ENCODE measurements around the gene ZBTB42.

ZBTB42 gene

DNA sequence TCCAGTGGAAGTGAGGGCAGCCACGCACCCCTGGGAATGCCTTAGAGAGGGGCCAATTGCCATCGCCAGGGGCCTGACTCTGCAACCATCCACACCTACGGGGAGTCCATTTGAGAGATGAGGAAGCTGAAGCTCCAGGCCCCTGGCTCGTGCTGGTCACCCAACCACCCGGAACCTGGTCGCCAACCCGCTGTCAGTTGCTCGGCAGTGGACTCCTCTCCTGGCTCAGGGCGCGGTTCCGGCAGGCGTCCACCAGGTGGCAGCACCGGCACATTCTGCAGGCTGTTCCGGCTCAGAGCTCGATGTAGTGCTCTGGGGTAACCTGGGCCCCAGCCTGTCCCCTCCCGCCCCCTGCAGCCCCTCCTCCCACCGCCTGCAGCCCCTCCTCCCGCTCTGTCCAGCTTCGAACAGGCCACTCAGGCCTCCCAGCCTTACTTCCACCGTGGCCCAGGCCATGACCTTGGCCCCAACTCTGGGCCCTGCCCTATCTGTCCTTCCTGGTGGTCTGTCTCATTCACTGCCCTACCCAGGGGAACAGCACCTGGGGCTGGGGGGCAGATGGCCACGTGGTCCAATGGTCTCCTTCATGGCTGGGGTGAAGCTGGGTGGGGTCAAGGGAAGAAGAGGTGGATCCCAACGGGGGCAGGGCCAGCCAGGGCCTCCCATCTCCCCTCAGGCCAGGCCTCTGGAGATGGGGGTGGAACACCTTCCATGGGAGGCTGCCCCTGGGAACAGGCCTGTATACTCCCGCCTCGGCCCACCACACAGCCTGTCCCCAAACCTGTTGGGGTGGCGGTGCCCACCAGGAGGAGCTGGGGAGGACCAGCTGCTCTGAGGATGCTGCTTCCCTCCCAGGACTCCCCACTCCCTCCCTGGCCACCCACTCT, 32.2 kb upstream of the ZBTB42 start (continued):
- TF ChIP-seq ZNF391 (tag by site-specific recombination; IDR thresholded peaks at IDR 0.05; ENCODE audit: borderline replicate concordance, low read depth) (no peak), ZNF416 (tag by site-specific recombination; IDR thresholded peaks at IDR 0.05) (no peak), ZNF558 (tag by site-specific recombination; IDR thresholded peaks at IDR 0.05) (no peak), KLF1 (tag by site-specific recombination; IDR thresholded peaks at IDR 0.05) (peak; percentile 72), WT1 (tag by site-specific recombination; IDR thresholded peaks at IDR 0.05) (peak; percentile 46; the same call in 1 of the 2 replicates), ZFHX2 (tag by site-specific recombination; conservative IDR thresholded peaks at IDR 0.05) (peak; percentile 69), GLIS2 (tag by site-specific recombination; IDR thresholded peaks at IDR 0.05) (peak; percentile 63), ZNF544 (tag by site-specific recombination; IDR thresholded peaks at IDR 0.05) (no peak), ZNF335 (tag by site-specific recombination; conservative IDR thresholded peaks at IDR 0.05) (no peak), BCL11A (tag by site-specific recombination; IDR thresholded peaks at IDR 0.05; ENCODE audit: low read depth) (no peak), ZNF660 (tag by site-specific recombination; IDR thresholded peaks at IDR 0.05) (0 out of 2 replicates have a peak, but pooled peaks have one; percentile 31), ZSCAN30 (tag by site-specific recombination; IDR thresholded peaks at IDR 0.05) (0 out of 2 replicates have a peak, but pooled peaks have one; percentile 40), ZNF621 (tag by site-specific recombination; IDR thresholded peaks at IDR 0.05) (no peak), KLF10 (tag by site-specific recombination; IDR thresholded peaks at IDR 0.05) (no peak), GLIS1 (tag by site-specific recombination; IDR thresholded peaks at IDR 0.05) (peak; percentile 76), ZNF184 (tag by site-specific recombination; IDR thresholded peaks at IDR 0.05) (no peak), ZNF76 (tag by site-specific recombination; IDR thresholded peaks at IDR 0.05; ENCODE audit: borderline replicate concordance, low read depth) (no peak), ZIC2 (tag by site-specific recombination; IDR thresholded peaks at IDR 0.05) (peak; percentile 83)
- TF ChIP-seq, protein P1, sequence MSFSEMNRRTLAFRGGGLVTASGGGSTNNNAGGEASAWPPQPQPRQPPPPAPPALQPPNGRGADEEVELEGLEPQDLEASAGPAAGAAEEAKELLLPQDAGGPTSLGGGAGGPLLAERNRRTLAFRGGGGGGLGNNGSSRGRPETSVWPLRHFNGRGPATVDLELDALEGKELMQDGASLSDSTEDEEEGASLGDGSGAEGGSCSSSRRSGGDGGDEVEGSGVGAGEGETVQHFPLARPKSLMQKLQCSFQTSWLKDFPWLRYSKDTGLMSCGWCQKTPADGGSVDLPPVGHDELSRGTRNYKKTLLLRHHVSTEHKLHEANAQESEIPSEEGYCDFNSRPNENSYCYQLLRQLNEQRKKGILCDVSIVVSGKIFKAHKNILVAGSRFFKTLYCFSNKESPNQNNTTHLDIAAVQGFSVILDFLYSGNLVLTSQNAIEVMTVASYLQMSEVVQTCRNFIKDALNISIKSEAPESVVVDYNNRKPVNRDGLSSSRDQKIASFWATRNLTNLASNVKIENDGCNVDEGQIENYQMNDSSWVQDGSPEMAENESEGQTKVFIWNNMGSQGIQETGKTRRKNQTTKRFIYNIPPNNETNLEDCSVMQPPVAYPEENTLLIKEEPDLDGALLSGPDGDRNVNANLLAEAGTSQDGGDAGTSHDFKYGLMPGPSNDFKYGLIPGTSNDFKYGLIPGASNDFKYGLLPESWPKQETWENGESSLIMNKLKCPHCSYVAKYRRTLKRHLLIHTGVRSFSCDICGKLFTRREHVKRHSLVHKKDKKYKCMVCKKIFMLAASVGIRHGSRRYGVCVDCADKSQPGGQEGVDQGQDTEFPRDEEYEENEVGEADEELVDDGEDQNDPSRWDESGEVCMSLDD (tag by site-specific recombination; IDR thresholded peaks at IDR 0.05), result no peak; the same call in 1 of the 2 replicates
- TF ChIP-seq, protein P2, sequence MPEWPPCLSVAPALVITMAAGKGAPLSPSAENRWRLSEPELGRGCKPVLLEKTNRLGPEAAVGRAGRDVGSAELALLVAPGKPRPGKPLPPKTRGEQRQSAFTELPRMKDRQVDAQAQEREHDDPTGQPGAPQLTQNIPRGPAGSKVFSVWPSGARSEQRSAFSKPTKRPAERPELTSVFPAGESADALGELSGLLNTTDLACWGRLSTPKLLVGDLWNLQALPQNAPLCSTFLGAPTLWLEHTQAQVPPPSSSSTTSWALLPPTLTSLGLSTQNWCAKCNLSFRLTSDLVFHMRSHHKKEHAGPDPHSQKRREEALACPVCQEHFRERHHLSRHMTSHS (tag by site-specific recombination; IDR thresholded peaks at IDR 0.05), result no peak
- TF ChIP-seq, protein P3, sequence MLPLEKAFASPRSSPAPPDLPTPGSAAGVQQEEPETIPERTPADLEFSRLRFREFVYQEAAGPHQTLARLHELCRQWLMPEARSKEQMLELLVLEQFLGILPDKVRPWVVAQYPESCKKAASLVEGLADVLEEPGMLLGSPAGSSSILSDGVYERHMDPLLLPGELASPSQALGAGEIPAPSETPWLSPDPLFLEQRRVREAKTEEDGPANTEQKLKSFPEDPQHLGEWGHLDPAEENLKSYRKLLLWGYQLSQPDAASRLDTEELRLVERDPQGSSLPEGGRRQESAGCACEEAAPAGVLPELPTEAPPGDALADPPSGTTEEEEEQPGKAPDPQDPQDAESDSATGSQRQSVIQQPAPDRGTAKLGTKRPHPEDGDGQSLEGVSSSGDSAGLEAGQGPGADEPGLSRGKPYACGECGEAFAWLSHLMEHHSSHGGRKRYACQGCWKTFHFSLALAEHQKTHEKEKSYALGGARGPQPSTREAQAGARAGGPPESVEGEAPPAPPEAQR (tag by site-specific recombination; IDR thresholded peaks at IDR 0.05), result no peak
- TF ChIP-seq, protein P4, sequence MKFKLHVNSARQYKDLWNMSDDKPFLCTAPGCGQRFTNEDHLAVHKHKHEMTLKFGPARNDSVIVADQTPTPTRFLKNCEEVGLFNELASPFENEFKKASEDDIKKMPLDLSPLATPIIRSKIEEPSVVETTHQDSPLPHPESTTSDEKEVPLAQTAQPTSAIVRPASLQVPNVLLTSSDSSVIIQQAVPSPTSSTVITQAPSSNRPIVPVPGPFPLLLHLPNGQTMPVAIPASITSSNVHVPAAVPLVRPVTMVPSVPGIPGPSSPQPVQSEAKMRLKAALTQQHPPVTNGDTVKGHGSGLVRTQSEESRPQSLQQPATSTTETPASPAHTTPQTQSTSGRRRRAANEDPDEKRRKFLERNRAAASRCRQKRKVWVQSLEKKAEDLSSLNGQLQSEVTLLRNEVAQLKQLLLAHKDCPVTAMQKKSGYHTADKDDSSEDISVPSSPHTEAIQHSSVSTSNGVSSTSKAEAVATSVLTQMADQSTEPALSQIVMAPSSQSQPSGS (tag by site-specific recombination; IDR thresholded peaks at IDR 0.05; ENCODE audit: low read depth), result no peak
- TF ChIP-seq, protein P5, sequence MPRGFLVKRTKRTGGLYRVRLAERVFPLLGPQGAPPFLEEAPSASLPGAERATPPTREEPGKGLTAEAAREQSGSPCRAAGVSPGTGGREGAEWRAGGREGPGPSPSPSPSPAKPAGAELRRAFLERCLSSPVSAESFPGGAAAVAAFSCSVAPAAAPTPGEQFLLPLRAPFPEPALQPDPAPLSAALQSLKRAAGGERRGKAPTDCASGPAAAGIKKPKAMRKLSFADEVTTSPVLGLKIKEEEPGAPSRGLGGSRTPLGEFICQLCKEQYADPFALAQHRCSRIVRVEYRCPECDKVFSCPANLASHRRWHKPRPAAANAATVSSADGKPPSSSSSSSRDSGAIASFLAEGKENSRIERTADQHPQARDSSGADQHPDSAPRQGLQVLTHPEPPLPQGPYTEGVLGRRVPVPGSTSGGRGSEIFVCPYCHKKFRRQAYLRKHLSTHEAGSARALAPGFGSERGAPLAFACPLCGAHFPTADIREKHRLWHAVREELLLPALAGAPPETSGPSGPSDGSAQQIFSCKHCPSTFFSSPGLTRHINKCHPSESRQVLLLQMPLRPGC (tag by site-specific recombination; IDR thresholded peaks at IDR 0.05), result 0 out of 2 replicates have a peak, but pooled peaks have one; percentile 26
- TF ChIP-seq, protein P6, sequence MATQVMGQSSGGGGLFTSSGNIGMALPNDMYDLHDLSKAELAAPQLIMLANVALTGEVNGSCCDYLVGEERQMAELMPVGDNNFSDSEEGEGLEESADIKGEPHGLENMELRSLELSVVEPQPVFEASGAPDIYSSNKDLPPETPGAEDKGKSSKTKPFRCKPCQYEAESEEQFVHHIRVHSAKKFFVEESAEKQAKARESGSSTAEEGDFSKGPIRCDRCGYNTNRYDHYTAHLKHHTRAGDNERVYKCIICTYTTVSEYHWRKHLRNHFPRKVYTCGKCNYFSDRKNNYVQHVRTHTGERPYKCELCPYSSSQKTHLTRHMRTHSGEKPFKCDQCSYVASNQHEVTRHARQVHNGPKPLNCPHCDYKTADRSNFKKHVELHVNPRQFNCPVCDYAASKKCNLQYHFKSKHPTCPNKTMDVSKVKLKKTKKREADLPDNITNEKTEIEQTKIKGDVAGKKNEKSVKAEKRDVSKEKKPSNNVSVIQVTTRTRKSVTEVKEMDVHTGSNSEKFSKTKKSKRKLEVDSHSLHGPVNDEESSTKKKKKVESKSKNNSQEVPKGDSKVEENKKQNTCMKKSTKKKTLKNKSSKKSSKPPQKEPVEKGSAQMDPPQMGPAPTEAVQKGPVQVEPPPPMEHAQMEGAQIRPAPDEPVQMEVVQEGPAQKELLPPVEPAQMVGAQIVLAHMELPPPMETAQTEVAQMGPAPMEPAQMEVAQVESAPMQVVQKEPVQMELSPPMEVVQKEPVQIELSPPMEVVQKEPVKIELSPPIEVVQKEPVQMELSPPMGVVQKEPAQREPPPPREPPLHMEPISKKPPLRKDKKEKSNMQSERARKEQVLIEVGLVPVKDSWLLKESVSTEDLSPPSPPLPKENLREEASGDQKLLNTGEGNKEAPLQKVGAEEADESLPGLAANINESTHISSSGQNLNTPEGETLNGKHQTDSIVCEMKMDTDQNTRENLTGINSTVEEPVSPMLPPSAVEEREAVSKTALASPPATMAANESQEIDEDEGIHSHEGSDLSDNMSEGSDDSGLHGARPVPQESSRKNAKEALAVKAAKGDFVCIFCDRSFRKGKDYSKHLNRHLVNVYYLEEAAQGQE (tag by site-specific recombination; IDR thresholded peaks at IDR 0.05), result peak; percentile 43; the same call in 1 of the 2 replicates
- TF ChIP-seq, protein P7, sequence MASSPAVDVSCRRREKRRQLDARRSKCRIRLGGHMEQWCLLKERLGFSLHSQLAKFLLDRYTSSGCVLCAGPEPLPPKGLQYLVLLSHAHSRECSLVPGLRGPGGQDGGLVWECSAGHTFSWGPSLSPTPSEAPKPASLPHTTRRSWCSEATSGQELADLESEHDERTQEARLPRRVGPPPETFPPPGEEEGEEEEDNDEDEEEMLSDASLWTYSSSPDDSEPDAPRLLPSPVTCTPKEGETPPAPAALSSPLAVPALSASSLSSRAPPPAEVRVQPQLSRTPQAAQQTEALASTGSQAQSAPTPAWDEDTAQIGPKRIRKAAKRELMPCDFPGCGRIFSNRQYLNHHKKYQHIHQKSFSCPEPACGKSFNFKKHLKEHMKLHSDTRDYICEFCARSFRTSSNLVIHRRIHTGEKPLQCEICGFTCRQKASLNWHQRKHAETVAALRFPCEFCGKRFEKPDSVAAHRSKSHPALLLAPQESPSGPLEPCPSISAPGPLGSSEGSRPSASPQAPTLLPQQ (tag by site-specific recombination; IDR thresholded peaks at IDR 0.05), result peak; percentile 27; the same call in 1 of the 2 replicates

Measured in HEK293 (cell line).